GM19099 (cell line): ENCODE data around the gene COL25A1.

ENCODE experiments used
- POLR2A ChIP-seq: IDR thresholded peaks from 3 replicates; pipeline ENCODE4 v1.6.1; 2011; ENCODE audit warnings: low read depth; ENCODE audit not compliant: insufficient read length; ENCODE audit errors: extremely low read depth

Gene COL25A1

DNA sequence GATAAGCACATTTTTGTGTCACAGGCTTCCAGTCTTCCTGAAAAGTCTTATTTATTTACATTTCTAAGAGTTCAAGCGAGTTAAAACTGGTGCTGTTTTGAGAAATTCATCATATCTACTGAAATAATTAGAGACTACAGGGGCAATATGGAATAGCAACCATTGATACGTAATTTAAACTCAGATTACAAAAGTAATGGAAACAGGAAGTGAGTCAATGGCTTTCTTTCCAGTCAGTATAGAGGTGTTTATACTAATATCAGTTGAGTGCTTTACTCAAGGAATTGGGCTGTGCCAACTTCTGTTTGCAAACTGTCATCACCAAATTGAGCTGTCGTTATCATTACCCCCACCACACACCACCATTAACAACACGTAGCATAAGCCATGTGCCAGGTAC, 222.7 kb downstream of the COL25A1 start:
- no peak for TF ChIP-seq POLR2A

DNA sequence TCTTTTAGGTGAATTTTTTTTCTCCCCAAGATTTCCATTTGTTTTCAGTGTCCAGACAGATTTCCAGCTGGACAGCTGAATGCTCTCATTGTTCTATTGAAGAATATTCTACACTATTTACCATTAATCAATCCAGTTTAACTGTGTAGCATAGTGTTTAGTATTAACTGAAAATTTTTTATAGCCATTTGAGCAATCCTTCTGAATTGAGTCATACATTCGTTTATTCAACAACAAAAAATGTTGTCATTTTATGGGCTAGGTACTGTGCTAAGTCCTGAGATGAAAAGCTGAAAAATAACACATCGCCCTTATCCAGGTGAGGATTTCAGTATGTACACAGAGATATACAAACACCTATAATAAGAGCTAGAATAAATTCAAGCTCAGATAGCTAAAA, 223.3 kb downstream of the COL25A1 start:
- TF ChIP-seq POLR2A = no peak

DNA sequence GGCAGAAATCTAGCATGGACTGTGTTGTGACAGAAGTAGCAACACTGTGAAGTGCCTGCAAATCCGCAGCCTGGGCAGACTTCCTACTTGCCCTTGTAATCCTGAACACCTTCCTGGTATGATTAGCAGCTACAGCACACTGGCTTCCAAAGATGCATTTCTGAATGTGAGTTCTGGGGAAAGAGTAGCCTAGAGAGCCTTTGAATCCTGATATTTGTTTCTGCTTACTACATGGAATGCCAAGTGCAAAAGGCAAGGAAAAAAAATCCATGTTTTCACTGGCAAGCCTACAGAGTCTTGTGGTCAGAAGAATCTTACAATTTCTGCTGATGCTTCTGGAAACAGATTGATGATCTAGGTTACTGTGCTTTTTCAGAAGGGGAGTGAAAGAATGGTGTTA, 223.7 kb downstream of the COL25A1 start:
- TF ChIP-seq POLR2A = no peak

DNA sequence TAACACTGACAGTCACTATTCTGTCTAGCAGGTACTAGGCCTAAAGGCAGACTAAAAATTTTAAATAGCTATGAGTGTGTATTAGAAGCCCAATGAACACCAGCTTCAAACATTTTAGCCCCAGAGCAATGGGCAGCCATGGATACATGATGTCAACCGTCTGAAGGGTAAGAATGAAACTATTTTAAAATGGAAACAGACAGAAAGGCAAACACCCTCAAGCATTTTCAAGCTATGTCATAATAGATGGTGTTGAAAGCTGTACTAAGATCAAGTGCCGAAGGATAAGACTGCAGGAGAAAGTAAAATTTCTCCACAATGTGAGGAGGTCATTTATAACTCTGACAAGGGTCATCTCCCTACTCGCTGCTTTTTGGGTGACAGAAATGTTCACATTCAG, 225.0 kb downstream of the COL25A1 start:
- no peak for TF ChIP-seq POLR2A

DNA sequence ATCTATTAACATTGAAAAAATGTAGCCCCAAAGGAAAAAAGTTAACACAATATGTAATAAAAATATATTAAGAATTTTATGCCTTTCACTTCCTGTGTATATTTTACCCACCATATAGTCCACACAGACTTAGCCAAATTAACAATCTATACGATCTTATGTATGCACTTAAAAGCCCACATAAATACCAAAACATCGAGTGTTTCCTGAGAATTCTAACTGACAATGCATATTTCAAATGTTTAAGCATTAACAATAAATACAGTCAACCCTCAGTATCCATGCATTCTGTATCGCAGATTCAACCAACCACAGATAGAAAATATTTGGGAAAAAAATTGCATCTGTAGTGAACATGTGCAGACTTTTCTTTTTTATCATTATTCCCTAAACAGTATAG, 226.8 kb downstream of the COL25A1 start:
- no peak for TF ChIP-seq POLR2A

DNA sequence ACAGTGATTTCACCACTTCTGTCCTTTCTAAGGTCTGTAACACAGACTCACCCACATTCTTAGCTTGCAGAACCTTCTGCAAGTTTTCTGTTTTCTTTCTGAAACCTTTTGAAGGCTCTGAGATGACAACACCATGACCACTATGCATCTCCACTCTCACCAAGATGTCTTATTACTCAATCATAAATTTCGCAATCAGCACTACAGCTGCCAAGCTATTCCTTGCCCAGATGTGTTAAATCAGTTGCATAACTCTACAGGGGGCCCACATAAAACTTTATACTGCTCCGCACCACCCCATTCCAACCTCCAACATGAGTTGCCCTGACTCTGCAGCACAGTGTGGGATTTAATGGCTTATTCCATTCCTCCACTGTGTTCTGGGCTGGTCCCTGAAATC, 229.9 kb downstream of the COL25A1 start:
- TF ChIP-seq POLR2A = no peak

DNA sequence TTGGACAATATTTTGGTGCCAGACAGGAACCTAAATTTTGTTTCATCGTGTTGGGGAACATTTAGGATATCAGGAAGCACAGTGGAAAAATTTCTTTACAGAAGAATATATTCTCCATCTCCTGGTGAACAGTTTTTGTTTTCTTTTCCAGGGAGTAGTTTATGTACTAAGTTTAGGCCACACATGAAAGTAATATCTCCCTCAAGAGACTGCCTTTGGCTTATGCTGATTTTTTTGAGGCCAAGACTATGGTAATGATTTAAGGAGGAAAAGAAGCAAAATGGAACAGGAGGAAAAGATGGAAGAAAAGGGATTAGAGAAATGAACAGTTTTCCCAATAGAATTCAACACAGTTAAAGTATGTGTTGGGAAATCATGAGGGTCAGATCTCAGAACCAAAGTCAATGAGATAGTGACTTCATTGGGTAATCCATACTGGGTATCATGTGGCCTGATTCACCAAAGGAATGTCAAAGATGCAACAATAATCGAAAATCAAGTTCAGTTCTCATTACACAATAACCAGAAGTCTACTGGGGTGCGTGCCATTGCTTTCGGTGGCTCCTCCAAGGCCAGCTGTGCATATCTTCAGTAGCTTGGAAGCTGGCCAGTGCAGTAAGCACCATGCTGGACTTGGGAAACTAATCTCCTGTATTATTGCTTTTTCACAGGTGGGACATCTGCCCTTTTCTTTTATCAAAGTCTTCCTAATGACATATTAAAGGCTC, 234.8 kb downstream of the COL25A1 start:
- no peak for TF ChIP-seq POLR2A

DNA sequence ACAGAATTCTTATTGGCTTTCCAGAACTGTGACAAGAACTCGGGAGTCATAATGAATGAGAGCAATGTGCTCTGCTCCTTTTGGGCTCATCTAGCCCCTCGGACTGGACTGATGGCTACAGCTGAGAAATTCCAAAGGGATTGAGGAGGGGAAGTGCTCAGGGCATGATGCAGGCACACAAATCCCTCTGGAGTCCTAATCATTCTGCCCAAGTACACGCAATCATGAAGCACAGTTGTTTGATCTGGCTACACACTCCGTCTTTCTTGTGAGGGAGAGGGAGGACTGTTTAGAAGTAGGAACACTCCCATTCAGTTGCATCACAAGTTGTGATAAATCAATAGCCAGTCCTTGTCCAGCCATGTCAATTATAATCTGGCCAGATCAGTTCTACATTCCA, 237.5 kb downstream of the COL25A1 start:
- TF ChIP-seq POLR2A = no peak

DNA sequence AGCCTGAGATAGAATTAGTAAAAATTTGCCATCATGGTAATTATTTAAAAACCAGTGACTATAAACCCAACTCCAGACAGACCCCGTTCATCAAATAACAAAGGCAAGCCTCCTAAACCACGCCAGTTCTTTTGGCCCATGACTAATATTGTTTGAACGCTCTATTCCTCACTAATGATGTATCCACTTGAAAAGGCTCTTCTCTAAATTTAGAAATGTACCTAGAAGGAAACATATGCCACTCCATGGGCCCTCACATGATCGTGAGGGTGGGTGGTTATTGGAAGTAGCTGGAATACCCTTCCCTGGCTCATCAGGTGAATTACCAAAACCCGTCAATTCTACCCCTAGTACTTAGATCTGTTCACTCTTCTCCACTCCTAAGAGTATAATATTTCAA, 249.2 kb downstream of the COL25A1 start:
- TF ChIP-seq POLR2A = no peak

DNA sequence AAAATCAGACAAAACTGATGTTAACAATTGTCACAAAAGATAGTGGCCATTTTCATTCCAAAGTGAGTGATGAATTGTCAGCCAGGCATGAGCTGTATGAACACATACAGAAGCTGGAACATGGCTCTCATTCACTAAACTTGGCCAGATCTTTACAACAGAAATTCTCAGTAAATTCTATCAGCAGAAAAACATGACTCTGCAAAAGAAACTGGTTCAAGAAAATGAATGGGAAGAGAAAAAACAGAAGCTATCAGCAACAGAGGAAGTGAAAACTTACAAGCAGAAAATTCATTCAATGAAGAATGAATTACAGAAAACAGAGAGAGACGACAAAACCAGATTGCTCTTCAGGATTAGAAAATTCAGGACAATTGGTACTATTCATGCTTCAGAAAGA, 249.6 kb downstream of the COL25A1 start:
- no peak for TF ChIP-seq POLR2A

DNA sequence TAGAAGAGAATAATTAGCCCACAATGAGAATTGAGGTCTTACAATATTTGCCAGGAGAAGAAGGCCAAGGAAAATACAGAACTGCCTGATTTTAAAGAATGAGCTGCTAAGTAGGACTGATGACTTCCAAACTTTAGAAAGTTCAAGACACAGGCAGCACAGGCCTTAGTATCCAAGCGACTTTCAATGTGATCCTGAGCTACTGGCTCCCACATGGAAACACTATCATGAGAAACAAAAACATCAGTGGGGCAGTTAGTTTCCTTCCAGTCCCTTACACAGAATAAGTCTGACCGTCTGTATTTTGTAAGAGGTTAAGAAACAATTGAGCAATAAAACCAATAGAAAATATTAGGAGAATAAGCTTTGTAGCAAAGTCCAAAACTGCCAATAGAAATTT, 251.4 kb downstream of the COL25A1 start:
- no peak for TF ChIP-seq POLR2A

DNA sequence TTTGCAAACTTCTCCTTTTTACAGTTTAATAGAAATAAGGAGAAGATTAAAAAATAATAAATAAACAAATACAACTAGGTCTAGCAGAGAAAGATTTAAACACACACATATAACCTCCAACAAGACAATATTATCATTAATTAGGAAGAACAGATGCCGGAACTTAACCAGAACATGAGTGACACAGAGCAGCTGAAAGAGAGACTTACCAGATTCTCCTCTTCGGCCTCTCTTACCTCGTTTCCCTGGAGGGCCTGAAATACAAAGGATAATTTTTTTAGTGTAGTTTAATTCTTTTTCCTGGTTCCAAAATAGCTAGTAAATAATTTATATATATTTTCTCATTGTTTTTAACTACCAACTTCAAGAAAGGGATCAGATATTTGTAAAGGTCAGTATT, 252.5 kb downstream of the COL25A1 start:
- no peak for TF ChIP-seq POLR2A

DNA sequence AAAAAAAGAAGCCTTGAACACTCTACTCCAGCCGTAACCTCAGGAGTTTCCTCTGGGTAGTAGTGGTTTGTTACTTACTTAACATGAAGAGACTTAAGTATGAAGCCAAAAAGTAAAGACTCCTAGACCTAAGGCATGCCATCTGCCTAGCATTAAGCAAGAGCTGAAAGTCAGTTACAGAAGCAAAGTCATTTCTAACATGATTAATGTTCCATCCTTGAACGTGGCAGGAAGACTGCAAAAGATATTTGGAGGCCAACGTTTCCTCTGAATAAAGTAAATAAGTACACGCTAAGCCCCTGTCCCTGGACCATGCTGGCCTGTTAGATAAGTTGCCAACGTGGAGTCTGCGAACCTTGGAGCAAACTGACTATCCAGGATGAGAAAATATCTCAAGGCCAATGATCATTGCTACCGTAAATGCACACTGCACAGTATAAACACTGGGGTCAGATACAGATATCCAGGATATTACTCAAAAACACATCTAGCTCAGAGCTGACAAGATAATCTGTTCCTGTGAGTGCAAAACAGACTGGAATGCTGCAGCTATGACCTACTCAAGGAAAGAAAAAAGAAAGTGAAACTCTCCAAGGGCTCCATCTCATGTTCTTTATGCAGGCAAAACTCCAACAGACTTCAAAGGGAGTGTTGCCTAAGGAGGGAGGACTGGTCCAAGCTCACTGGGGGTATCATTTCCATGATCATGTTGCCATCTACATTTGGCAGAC, 255.8 kb downstream of the COL25A1 start:
- no peak for TF ChIP-seq POLR2A

DNA sequence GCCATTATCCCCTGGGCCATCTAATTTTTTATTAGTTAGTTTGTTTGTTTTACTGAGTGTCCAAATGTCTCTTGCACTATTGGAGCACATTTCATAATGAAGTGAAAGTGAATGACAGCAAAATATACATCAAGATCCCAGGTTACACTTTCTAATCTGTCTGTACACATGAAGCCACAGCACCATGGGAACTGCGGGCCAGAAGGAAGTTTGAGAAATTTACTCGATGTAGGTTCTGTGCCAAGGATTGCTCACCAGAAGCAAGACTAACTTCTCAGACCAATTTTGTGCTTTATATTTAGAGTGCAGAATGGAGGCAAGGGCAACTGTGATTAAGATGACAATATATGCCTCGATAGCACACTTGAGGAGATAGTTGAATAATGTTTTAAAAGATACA, 258.0 kb downstream of the COL25A1 start:
- TF ChIP-seq POLR2A = no peak

DNA sequence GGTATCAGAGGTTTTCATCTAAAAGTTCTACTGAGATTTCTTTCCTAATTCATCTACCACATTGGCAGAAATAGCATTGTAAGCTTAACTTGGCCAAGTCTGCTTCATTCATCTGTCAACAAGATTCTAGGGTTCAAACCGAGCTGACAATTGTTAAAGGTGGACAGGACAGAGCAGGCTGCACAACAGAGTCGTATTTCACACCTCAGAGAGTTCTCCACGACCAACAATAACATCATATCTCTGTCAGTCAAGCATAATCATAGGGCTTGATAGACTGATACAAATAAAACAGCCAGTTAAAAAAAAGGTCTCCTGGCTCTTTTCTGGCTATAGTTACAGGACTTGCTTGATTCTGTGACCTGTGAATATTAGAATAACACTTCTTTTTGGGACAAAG, 259.2 kb downstream of the COL25A1 start:
- no peak for TF ChIP-seq POLR2A
